ENCODE measurements around the gene PPL.

Gene PPL

DNA sequence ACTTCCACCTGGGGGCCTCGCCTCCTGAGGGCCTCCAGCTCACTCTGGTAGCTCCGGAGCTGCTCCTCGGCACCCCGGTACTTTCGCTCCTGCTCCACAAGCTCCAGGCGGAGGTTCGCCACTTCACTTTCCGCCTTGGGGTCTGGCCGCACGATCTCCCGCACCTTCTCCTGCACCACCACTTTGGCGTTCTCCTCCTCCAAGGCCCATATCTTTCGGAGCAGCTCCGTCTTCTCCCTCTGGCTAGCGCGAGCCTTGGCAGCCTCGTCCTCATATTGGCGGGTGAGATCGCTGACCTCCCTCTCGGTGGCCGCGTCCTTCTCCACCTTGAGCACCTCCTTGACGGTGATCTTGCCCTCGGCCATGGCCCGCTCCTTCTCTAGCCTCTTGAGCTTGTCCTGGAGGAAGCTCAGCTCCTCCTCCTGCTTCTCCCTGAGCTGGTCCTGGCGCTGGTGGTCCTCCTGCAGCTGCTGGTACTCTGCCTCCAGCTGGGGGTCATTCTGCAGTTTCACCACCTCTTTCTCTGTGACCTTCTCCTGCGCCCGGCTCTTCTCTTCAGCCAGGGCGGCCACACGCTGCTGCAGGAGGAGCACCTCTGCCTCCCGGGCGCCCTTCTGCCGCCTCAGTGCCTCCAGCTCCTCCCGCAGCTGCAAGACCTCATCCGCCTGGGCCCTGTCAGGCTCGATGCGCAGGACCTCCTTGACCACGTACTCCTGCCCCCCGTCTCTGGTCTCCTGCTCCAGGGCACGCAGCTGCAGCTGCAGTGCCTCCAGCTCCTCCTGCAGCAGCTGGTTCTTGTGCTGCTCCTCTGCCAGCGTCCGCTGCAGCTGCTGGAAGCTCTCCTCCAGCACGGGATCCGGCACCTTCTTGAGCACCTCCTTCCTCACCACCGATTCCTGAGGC lies 51.7 kb downstream of the PPL start:
- DNase-seq = no peak

DNA sequence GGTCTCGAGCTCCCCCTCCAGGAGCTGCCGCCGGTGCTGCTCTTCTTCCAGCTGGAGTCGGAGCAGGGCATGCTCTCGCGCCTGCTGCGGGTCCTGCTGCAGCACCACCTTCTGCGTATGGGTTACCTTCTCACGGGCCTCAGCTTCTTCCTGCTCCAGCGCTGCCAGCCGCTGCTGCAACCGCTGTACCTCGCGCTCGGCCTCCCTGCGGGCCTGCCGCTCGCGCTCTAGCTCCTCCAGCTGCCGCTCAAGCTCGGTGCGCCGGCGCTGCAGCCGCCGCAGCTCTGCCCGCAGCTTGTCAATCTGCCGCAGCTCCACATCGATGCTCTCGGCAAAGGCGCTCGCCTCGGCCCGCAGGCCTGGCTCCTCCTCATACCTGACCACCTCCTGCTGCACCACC lies 52.7 kb downstream of the PPL start:
- DNase-seq = no peak

DNA sequence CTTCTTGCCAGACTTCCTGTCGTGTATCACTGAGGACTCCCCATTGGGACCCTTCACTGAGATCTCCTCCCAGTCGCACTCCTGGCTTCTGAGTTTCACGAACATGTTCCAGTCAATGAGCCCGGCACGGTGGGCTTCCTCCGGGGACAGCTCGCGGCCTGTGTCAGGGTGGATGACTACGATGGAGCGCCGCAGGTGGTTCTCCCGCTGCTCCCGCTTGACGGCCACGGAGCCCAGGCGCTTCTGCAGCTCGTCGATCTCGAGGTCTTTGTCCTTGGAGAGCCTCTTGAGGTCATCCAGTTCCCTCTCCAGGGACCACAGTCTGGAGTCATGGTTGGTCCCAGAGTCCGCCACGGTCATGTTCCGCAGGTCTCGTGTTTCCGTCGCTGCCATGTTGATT lies 53.4 kb downstream of the PPL start:
- DNase-seq = no peak

DNA sequence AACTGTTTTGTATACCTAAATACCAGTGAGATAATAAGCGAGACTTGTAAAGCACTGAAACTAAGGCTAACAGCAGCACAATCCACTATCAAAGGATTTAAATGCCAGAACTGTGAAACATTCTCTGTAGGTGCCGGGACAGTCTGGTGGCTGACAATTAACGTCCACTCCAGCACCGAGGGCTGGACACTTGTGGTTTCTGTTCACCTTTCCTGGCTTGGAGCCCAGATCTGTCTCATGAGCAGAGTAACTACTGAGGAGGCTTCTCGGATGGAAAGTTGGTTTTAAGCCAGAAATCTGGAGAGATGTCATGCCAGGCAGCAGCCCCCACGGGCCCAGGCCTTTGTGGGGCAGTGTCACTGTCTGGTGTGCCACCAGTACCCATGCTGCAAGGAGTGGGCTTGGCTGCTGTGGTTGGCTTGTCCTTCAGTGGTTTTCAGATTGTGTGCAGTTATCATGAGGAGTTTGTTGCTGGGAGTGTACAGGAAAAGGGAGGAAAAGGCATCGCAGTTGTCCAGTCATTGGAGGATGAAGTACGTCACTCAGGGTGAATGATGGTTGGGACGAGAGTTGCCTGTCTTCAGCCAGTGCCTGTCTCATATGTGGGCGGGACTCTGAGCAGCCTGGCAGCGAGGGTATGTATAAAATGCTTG lies 54.2 kb downstream of the PPL start:
- peak; percentile 95 for DNase-seq

DNA sequence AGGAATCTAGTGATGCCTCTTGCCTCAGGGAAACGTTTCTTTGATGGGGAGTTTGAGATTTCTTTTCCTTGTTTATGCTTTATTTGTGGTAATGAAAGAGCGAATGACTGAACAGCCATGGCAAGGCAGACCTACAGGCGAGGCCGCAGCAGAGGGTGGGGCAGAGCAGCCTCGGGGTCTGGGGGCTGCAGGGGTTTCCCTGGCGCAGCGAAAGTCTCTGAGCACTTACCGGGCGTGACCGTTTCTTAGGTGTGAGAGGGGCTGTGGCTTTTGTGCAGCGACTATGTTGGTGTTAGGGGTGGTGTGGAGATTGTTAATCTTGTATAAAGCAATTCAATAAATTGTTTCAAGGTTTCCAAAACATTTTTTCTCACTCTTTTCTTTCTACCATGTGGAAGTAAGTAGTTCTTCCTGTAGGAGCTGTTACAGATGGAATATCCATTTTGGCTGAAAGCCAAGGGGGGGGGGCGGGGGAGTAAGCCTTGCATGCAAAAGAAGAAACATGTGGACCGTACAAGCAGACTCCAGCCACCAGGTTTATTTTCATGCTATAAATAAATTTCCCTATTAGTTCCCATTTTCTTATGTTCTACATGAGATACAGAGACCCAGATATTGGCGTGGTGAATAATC lies 54.8 kb downstream of the PPL start:
- DNase-seq = no peak

DNA sequence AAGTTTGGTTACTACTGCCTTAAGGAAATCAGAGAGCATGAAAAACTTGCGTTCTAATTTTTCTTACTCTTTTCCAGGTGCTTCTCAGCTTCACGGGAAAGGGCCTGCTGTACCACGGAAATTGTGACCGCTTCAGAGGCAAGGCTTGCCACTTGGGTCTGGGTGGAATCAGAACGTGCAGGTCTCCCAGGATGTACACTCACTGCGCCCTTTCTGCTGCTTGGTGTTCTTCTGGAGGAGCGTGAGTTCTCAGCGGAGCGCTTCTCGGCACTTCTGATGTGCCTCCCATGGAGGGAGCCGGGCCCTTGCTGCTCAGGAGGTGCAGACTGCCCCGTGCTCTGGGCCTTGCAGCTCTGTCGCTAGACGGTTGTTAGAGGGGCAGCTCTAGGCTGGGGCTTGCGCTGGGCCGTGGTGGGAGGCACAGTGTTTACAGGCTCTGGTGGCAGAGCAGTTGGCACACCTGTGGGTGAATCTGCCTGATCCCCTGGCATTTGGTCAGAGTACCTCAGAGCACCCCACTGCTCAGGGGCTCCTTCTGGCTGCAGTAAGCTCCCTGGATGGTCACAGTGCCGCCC lies 56.9 kb downstream of the PPL start:
- no peak for DNase-seq

DNA sequence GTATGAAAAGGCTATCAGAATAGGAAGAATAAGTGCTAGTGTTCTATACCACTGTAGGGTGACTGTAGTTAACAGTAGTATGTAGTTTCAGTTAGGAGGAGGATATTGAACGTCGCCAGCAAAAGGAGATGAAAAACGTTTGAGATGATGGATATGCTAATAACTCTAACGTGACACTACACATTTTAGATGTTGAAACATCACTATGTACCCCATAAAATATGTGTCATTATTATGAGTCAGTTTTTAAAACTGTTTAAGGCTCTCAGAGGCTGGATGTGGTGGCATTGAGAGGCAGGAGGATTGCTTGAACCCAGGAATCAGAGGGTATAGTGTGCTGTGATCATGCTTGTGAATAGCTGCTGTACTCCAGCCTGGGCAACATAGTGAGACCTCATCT lies 57.9 kb downstream of the PPL start:
- DNase-seq = no peak

DNA sequence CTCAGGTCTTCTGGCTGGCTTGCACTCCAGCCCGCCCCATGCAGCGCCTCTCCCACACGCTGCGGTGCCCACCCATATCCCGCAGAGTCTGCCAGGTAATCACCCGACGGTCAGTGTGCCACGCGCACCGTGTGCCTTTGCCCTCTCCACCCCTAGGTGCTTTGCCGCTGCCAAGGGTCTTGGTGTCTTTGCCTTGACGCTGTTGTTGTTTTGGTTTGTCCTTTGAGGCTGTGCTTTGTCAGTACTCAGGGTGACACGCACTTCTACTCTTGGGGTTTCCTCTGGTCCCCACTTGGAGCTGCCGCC lies 59.6 kb downstream of the PPL start:
- no peak for DNase-seq

DNA sequence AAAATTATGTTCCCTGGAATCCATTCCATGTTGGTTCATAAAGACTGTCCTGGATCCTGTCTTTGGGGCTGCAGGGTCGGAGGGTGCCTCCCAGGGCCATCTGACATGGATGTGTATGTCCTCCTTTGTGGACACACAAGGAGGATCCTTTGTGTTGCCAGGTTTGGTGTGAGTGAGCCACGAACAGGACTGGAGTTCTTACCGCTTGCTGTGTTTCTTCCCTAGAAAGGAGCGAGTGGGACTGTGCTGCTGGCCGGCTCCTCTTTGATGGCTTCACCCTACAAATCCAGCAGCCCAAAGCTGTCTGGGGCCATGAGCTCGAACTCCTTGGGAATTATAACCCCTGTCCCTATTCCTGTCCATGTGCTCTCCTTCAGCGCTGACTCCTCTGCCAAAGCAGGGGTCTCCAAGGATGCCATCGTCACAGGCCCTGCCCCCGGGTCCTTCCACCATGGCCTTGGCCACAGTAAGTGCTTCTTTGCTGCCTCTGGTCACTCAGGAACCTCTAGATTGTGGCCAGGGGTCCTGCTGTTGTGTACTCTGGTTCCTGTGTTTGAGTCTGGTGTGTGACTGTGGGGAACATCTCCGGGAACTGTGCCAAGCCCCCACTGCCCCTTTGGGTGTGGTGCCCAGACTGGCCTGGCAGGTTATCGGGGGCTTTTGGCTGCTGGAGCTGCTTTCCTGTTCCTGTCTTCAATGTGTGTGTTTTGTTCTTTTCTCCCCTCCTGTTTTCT lies 60.1 kb downstream of the PPL start:
- DNase-seq = no peak

DNA sequence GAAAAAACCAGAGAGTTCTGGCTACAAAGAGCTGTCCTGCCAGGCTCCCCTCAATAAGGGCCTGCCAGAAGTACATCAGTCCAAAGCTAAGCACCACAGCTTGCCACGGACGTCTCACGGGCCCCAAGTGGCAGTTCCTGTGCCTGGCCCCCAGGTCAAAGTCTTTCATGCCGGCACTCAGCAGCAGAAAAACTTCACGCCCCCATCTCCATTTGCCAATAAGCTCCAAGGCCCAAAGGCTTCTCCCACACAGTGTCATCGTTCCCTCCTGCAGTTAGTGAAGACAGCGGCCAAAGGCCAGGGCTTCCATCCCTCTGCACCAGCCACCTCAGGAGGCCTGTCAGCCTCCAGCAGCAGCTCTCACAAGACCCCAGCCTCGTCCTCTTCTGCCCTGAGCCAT lies 62.3 kb downstream of the PPL start:
- DNase-seq = no peak

DNA sequence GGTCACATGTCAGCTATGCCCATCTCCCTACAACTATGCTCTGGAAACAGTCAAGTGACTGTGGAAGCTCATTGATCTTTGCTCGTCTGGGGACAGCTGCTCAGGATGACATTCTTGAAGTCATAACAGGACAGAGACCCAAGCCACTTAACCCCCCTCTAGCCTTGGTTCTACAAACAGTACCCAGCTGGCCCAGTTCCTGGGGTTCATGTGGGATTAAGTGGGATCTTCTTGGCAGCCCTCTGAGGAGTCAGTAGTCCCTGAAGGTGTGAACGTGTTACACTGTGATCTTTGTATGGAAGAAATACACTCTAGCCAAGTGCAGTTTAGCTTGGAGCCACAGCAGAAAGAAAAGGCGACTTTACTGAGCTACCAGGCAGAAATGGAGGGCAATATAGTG lies 63.9 kb downstream of the PPL start:
- no peak for DNase-seq

DNA sequence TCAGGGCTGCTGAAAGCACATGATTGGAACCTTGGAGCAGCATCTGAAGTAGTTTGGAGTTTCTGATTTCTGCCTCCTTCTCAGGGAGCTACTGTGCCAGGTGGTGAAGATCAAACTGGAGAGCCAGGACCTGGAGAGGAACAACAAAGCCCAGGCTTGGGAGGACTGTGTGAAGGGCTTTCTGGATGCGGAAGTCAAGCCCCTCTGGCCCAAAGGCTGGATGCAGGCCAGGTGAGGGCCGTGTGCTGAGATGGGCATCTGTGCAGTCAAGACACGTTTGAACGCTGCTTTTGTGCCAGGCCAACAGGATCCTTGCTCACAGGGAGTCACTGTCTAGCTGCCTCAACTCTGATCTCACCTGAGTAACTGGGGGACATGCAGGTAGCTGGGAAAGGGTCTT lies 65.9 kb downstream of the PPL start:
- DNase-seq = no peak

DNA sequence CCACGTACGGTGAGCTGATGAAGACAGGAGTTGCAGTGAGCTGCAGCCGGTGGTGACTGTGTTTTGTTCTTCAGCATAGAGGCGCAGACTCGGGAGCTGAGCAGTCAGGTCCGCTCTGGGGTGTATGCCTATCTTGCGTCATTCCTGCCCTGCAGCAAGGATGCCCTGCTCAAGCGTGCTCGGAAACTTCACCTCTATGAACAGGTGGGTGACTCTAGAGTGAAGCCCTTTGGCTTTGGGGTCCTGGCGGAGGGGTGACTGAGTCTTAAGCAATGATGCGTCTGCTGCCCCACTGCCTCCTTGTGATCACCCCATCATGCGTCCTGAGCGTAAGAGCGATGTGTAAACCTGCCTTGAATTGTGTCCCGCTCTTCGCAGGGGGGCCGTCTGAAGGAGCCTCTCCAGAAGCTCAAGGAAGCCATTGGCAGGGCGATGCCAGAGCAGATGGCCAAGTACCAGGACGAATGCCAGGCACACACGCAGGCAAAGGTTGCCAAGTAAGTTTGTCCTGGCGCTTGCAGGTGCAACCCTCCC lies 66.7 kb downstream of the PPL start:
- DNase-seq = no peak

DNA sequence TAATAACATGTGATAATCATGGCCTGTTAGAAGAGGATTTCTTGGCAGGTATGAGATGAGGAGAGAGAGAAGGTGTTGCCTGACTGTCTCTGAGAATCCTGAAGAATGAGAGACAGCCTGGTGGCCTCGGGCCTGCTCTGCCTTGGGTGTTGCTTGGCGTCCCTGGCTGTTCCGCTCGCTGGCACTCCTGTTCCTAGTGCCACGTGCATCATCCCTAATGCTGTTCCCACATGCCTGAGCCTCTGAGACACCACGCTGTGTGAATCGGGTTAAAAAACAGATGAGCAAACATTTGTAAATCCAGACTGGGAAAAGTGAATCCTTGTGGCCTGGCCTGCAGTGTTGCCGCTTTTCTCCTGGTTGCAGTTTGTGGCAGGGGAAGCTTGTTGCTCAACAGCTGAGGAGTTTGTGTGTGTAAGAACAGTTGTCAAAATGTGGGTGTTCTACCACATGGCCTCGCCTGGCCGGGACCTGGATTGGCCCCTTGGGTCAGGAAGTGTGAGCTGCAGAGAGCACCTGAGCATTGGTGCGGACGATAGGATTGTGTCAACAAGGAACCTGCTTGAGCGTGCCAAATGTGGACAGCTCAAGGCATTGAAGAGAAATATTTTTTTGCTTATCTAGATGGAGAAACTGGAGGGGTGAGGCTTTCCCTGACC lies 67.7 kb downstream of the PPL start:
- no peak for DNase-seq

DNA sequence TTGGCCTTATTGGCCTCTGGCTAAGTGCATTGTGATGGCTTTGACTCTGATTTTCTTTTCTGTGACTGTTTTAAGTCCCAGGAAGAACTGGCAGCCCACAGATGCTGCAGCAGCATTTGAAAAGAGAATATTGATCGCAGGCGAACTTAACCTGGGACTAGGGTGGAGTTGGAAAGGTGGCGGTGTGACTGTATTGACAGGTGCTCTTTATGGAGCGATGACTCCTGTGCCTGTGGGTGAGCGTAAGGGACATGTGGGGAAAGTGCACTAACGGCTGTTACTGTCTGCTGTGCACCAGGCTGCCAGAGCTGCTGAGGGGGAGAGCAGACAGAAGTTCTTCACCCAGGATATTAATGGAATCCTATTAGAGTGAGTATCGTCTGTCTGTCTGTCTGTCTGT lies 68.4 kb downstream of the PPL start:
- no peak for DNase-seq

DNA sequence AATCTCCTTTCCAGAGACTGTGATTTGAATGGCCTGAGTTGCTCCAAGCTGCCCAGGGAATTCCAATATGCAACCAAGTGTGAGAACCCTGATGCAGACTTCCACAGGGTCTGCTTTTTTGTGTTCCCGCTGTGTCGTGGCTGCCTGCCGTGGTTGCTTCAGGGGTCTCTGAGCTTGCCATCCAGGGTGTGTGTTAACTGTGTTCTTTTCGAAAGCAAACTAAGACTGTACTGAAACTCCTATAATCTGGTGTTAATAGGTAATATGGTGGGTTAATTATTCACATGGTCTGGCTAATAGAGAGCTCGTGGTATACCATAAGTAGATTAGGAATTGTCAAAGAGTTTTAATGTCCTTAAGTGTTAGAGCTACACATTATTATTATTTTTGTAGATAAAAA lies 68.9 kb downstream of the PPL start:
- DNase-seq = no peak

DNA sequence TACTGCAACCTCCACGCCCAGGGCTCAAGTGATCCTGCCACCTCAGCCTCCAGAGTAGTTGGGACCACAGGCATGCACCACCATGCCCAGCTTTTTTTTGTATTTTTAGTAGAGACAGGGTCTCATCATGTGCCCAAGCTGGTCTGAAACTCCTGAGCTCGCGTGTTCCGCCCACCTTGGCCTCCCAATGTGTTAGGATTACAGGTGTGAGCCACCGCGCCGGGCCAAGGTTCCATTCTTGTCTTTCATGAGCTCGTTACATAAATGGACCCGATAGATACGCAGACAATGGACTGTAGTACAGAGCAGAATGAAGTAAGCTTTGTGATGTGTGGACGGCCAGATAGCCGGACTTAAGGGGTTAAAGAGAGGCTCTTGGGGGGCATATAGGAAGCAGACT lies 70.4 kb downstream of the PPL start:
- DNase-seq = no peak

DNA sequence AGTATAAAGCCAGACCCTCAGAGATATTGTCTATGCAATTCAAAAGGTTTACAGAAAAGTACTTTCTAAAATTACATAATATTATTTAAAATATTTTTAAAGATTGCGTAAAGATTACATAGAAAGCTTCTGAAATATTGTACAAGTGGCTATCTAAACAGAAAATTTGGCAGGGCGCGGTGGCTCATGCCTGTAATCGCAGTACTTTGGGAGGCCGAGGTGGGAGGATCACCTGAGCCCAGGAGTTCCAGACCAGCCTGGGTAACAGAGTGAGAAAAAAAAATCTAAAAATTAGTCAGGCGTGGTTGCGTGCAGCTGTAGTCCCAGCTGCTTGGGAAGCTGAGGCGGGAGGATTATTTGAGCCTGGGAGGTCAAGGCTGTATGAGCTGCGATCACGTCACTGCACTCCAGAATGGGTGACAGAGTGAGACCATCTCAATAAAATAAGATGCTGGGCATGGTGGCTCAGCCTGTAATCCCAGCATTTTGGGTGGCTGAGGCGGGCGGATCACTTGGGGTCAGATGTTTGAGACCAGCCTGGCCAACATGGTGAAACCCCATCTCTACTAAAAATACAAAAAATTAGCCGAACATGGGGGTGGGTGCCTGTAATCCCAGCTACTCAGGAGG lies 71.6 kb downstream of the PPL start:
- no peak for DNase-seq

DNA sequence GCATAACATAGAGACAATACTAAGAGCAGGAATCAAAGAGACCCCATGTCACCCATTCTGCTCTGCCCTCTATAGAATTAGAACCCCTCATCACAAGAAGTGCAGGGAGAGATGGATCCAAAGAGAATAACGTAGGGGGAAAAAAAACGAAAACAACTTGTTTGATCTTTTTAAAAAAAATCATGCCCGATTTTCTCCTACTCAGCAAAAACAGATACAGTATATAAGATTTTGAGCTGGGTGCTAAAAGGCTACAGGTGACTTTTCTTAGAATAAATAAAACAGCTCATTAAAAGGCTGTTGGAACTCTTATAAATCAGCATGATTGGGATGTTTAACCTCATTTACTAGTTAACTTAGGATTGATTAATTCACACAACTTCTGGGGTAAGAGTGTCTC lies 72.2 kb downstream of the PPL start:
- DNase-seq = no peak

DNA sequence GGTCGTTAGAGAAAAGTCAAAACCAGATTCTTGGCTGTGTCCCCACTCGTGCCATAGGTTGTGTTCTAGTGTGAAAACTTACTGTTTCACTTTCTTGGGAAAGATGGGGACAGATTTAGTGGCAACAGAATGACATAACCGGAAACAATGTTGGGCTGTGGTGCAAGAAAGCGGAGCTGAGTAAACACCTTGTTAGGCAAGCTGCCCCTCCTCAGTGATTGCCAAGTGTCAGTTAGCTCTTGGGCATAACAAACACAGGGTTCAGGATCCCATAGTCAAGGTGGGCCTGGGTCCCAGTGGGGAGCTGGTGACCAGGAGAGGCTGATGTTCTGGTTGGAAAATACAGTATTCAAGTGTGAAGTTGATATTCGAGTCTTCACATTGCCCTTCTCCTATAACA lies 74.3 kb downstream of the PPL start:
- no peak for DNase-seq

DNA sequence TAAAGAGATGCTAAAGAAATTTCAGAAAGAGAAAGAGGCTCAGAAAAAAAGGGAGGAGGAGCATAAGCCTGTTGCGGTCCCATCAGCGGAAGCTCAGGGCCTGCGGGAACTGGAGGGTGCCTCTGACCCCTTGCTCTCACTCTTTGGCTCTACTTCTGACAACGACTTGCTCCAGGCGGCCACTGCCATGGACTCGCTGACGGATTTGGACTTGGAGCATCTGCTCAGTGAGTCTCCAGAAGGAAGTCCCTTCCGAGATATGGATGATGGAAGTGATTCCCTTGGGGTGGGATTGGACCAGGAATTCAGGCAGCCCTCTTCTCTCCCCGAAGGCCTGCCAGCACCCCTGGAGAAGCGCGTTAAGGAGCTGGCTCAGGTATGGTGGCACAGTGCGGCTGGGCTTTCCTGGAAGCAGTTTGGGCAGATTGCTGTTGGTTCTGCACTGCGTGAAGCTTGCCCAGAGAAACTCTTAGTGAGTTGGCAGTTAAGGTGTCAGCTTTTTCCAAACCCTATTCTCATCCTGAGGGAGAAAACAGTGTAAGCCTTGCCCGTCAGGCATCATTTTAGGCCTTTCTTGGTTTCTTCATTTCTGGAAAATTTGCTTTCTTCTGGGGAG lies 76.1 kb downstream of the PPL start:
- DNase-seq = no peak

DNA sequence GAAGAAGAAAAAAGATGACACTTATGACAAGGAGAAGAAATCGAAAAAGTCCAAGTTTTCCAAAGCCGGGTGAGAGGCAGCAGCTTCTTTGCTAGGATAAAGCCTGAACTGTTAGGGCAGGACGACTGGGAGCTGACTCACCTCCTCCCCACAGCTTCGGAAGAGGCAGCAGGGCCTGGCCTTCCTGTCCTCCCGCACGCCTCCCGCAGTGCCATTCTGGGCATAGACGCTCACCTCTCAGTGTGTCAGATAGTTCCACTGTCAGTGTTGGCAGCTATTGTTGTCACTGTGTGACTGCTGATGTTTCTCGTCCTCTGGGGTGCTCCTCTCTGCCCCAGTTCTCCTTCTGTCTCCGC lies 77.1 kb downstream of the PPL start:
- DNase-seq = no peak

Measured in NCI-H2029 treated with DMSO at 0.1 percent for 48 hours (cell line).